HG02973 (cell line): ENCODE data around the gene F2RL1.
"Not testable (repeated sequence)": the region's sequence is repeated elsewhere in the genome, so short reads cannot be mapped to it uniquely, and the experiment has no call there.

ENCODE experiments used
- ATAC-seq: cut with Tn5 transposase; IDR thresholded peaks from one replicate; pipeline ENCODE4 v1.9.1; 2021; ENCODE audit warnings: moderate library complexity; ENCODE audit not compliant: unreplicated experiment

Gene F2RL1

GRCh38 chr5:76805821-76806505, 12.9 kb upstream of the F2RL1 start:
- no peak for ATAC-seq

- ATAC-seq: no peak
These were observed 11.5 kb upstream of the F2RL1 start for GRCh38 chr5:76807296-76807695.

GRCh38 chr5:76808141-76808691, 10.6 kb upstream of the F2RL1 start:
- no peak for ATAC-seq

GRCh38 chr5:76809141-76809540, 9.7 kb upstream of the F2RL1 start:
- ATAC-seq: no peak

- ATAC-seq: no peak
These were observed 8.6 kb upstream of the F2RL1 start for GRCh38 chr5:76810236-76810635.

GRCh38 chr5:76811214-76811613, 7.6 kb upstream of the F2RL1 start:
- ATAC-seq: no peak

- not testable (repeated sequence) for ATAC-seq
These were observed 6.6 kb upstream of the F2RL1 start for GRCh38 chr5:76812209-76812608.

GRCh38 chr5:76813982-76814562, 4.8 kb upstream of the F2RL1 start:
- ATAC-seq: no peak

- no peak for ATAC-seq
These were observed 2.6 kb upstream of the F2RL1 start for GRCh38 chr5:76816110-76816831.

- no peak for ATAC-seq
These were observed 1.2 kb downstream of the F2RL1 start for GRCh38 chr5:76819851-76820525.

GRCh38 chr5:76820526-76820890, 1.7 kb downstream of the F2RL1 start:
- ATAC-seq: no peak

GRCh38 chr5:76821136-76821535, 2.3 kb downstream of the F2RL1 start:
- no peak for ATAC-seq

- not testable (repeated sequence) for ATAC-seq
These were observed 3.4 kb downstream of the F2RL1 start for GRCh38 chr5:76822105-76822731.

- ATAC-seq: not testable (repeated sequence)
These were observed 7.6 kb downstream of the F2RL1 start for GRCh38 chr5:76826416-76826815.

GRCh38 chr5:76831110-76831452, 12.3 kb downstream of the F2RL1 start:
- ATAC-seq: no peak

- ATAC-seq: no peak
These were observed 17.4 kb downstream of the F2RL1 start for GRCh38 chr5:76836181-76836580.

- no peak for ATAC-seq
These were observed 17.8 kb downstream of the F2RL1 start for GRCh38 chr5:76836585-76836984.

GRCh38 chr5:76838481-76839261, 19.8 kb downstream of the F2RL1 start:
- no peak for ATAC-seq

GRCh38 chr5:76841361-76841760, 22.5 kb downstream of the F2RL1 start:
- no peak for ATAC-seq

GRCh38 chr5:76845890-76846289, 27.1 kb downstream of the F2RL1 start:
- no peak for ATAC-seq
